ENCODE measurements around the gene DYNLT5. TPM values are rescaled to one million over a fixed set of nuclear protein-coding genes. Genes with fewer than 3 reads are reported as not detected.
"Not testable (repeated sequence)": the region's sequence is repeated elsewhere in the genome, so short reads cannot be mapped to it uniquely, and the experiment has no call there.

DYNLT5 gene
- total and polyA plus RNA-seq, 12 donors: 0.21 to 2.6 (median 0.50) TPM; not detected in 3

- Histone ChIP-seq H3K27ac (no peak overlapping the region), H3K4me1 (replicated peaks in 1 of 2) (no peaks in the 10 kb centered on the region), H3K9me3 (replicated peaks in 1 of 3) (no peaks in the 10 kb centered on the region), H3K4me3 (no peak overlapping the region), H3K36me3 (replicated peaks in 1 of 2) (no peaks in the 10 kb centered on the region), H3K27me3 (no peaks in the 10 kb centered on the region)
- 70 to 76% (median 73%) methylated on average over 4 of the region's 4 CpGs for WGBS, 4 donors
- intact Hi-C loops (cut with DNase I): loop anchor here in 1 of 2 donors (10.0 kb wide), 1 partner anchor 137 kb away; no protein-coding TSS in a partner anchor
- DNase-seq: no peak
- no peak for TF ChIP-seq POLR2A (IDR thresholded peaks at IDR 0.05)
These were observed 26.0 kb downstream of the DYNLT5 start for GRCh38 chr1:66778266-66778665.

GRCh38 chr1:66778969-66779368, 26.7 kb downstream of the DYNLT5 start:
- DNase-seq: no peak
- H3K4me1 ChIP-seq (replicated peaks in 1 of 2): no peaks in the 10 kb centered on the region
- no peaks in the 10 kb centered on the region for H3K27me3 ChIP-seq
- intact Hi-C loops (cut with DNase I): loop anchor here in 1 of 2 donors (10.0 kb wide), 1 partner anchor 136 kb away; no protein-coding TSS in a partner anchor
- WGBS, 4 donors: 76 to 83% (median 78%) methylated on average over 4 of the region's 4 CpGs
- no peak overlapping the region for H3K27ac ChIP-seq
- H3K36me3 ChIP-seq (replicated peaks in 1 of 2): no peaks in the 10 kb centered on the region
- no peak overlapping the region for H3K4me3 ChIP-seq
- H3K9me3 ChIP-seq (replicated peaks in 1 of 3): no peaks in the 10 kb centered on the region
- TF ChIP-seq POLR2A (IDR thresholded peaks at IDR 0.05) (no peak), CTCF (IDR thresholded peaks at IDR 0.05) (no peak)

GRCh38 chr1:66779475-66780078, 27.3 kb downstream of the DYNLT5 start:
- H3K27ac ChIP-seq: no peak overlapping the region

GRCh38 chr1:66785800-66786199, 33.5 kb downstream of the DYNLT5 start:
- H3K4me1 ChIP-seq (replicated peaks in 1 of 2); H3K36me3 ChIP-seq (replicated peaks in 1 of 2); H3K27ac ChIP-seq; H3K27me3 ChIP-seq; intact Hi-C loops (cut with DNase I); DNase-seq; H3K9me3 ChIP-seq (replicated peaks in 1 of 3); H3K4me3 ChIP-seq: not testable (repeated sequence)
- WGBS, 4 donors: 60 to 100% (median 74%) methylated on average over 1 of the region's 2 CpGs

More at GRCh38 chr1:66779475-66780078, 27.3 kb downstream of the DYNLT5 start:
- 67 to 77% (median 73%) methylated on average over 2 of the region's 2 CpGs for WGBS, 4 donors
- Histone ChIP-seq H3K9me3 (replicated peaks in 1 of 3) (no peaks in the 10 kb centered on the region), H3K27me3 (no peaks in the 10 kb centered on the region), H3K4me3 (no peak overlapping the region), H3K36me3 (replicated peaks in 1 of 2) (no peaks in the 10 kb centered on the region), H3K4me1 (replicated peaks in 1 of 2) (no peaks in the 10 kb centered on the region)
- no peak for TF ChIP-seq POLR2A (IDR thresholded peaks at IDR 0.05)
- TF ChIP-seq CTCF (IDR thresholded peaks at IDR 0.05): no peak
- intact Hi-C loops (cut with DNase I): loop anchor here in 1 of 2 donors (10.0 kb wide), 1 partner anchor 135 kb away; no protein-coding TSS in a partner anchor
- no peak for DNase-seq

- intact Hi-C loops (cut with DNase I): no loop called here
- TF ChIP-seq POLR2A (IDR thresholded peaks at IDR 0.05) (no peak), CTCF (IDR thresholded peaks at IDR 0.05) (no peak)
- H3K36me3 ChIP-seq (replicated peaks in 1 of 2): no peaks in the 10 kb centered on the region
- DNase-seq: no peak
- H3K9me3 ChIP-seq (replicated peaks in 1 of 3): no peaks in the 10 kb centered on the region
- no peak overlapping the region for H3K4me3 ChIP-seq
- 84 to 89% (median 86%) methylated on average over 4 of the region's 4 CpGs for WGBS, 4 donors
- H3K4me1 ChIP-seq (replicated peaks in 1 of 2): no peaks in the 10 kb centered on the region
- no peaks in the 10 kb centered on the region for H3K27me3 ChIP-seq
- no peak overlapping the region for H3K27ac ChIP-seq
These were observed 35.4 kb downstream of the DYNLT5 start for GRCh38 chr1:66787641-66788040.
